HCT116 (cell line): Measurements from ENCODE around the gene CENPP. TPM values are rescaled to one million over a fixed set of nuclear protein-coding genes. Genes with fewer than 3 reads are reported as not detected.

Source experiments
- ATAC-seq: fragments of 200-7000 bp; cut with Tn5 transposase; 2 replicates; pipeline ENCODE4 v1.9.1; 2020; ENCODE audit warnings: mild to moderate bottlenecking, moderate library complexity
- BruUV-seq: library from RNA; stranded (reverse); fragments of 400-500 nt; replicated peaks from 2 replicates; lab custom pipeline; 2021; lab: Mats Ljungman, UMichigan
- CTCF ChIA-PET: fragments of 300-600 bp; sonication (Branson Sonifier 250); formaldehyde crosslinking; loops from one replicate; lab custom pipeline; 2021; ENCODE audit warnings: antibody characterized with exemption; lab: Charles Lee
- POLR2A ChIA-PET: fragments of 300-600, 350-600 bp; sonication (Branson Sonifier 250); formaldehyde crosslinking; loops from one replicate; lab custom pipeline; 2021; ENCODE audit warnings: antibody characterized with exemption; lab: Charles Lee
- RAD21 ChIA-PET, 2 experiments: fragments of 300-600 bp; sonication (Branson Sonifier 250); formaldehyde crosslinking; loops; one replicate each; lab custom pipeline; 2023; ENCODE audit warnings: low total read pairs in 2 of 2; ENCODE audit not compliant: uncharacterized antibody in 2 of 2, unreplicated experiment in 2 of 2, low non-redundant PET in 1 of 2; lab: Charles Lee
- DNase-seq: peaks from one replicate; pipeline ENCODE4 v3.0.0-alpha.2; 2010; ENCODE audit warnings: low read depth, low spot score
- H2AFZ ChIP-seq: fragments of 200-600 bp; shearing (Covaris generic), sonication (generic); 2 replicates; pipeline ENCODE4 v1.6.1; 2017; ENCODE audit warnings: low read depth, mixed run types, mixed read lengths, antibody characterized with exemption, low read length; ENCODE audit not compliant: poor library complexity, severe bottlenecking
- H3K27ac ChIP-seq: 2 replicates; pipeline ENCODE4 v1.5.1; 2012; ENCODE audit warnings: low read depth, low read length
- H3K27me3 ChIP-seq: fragments of 200-600 bp; sonication (generic); 2 replicates; pipeline ENCODE4 v1.6.1; 2016; ENCODE audit warnings: mixed run types, low read length, mixed read lengths; ENCODE audit not compliant: insufficient read depth
- H3K36me3 ChIP-seq, 2 experiments: fragments of 200-500 bp in 1 of 2; fragments of 200-600 bp in 1 of 2; sonication (Bioruptor generic) in 1 of 2; sonication (generic) in 1 of 2; 2 replicates each; pipeline versions ENCODE4 v1.5.1 to v1.6.1; 2014 to 2016; ENCODE audit warnings: low read length in 2 of 2, inconsistent platforms in 1 of 2, mixed read lengths in 1 of 2, mixed run types in 1 of 2; ENCODE audit not compliant: insufficient read depth in 2 of 2, control insufficient read depth in 1 of 2
- H3K4me1 ChIP-seq, 2 experiments: fragments of 200-600 bp in 1 of 2; sonication (generic) in 1 of 2; 2 replicates each; pipeline versions ENCODE4 v1.5.1 to v1.6.1; 2012 to 2017; ENCODE audit warnings: low read length in 2 of 2, inconsistent platforms in 1 of 2, mild to moderate bottlenecking in 1 of 2, mixed read lengths in 1 of 2, mixed run types in 1 of 2, moderate library complexity in 1 of 2; ENCODE audit not compliant: insufficient read depth in 2 of 2, control insufficient read depth in 1 of 2
- H3K4me2 ChIP-seq: fragments of 200-600 bp; sonication (generic); 2 replicates; pipeline ENCODE4 v1.6.1; 2017; ENCODE audit warnings: mixed run types, low read length, mixed read lengths
- H3K4me3 ChIP-seq, 2 experiments: fragments of 200-600 bp in 1 of 2; sonication (generic) in 1 of 2; replicated peaks in 1 of 2; 2 replicates each; pipeline ENCODE4 v1.5.1; 2011 to 2016; ENCODE audit warnings: low read length in 2 of 2, control low read depth in 1 of 2, low read depth in 1 of 2, mild to moderate bottlenecking in 1 of 2, mixed read lengths in 1 of 2, mixed run types in 1 of 2
- H3K79me2 ChIP-seq: fragments of 200-600 bp; sonication (generic); 2 replicates; pipeline ENCODE4 v1.6.1; 2017; ENCODE audit warnings: mild to moderate bottlenecking, mixed run types, low read length, moderate library complexity, mixed read lengths; ENCODE audit not compliant: insufficient read depth
- H3K9ac ChIP-seq: fragments of 200-600 bp; sonication (generic); 2 replicates; pipeline ENCODE4 v1.6.1; 2016; ENCODE audit warnings: low read length, mixed read lengths
- H3K9me2 ChIP-seq: fragments of 200-600 bp; sonication (generic), shearing (Covaris generic); 2 replicates; pipeline ENCODE4 v1.6.1; 2017; ENCODE audit warnings: mixed run types, mild to moderate bottlenecking, moderate library complexity; ENCODE audit not compliant: insufficient read depth
- H3K9me3 ChIP-seq, 2 experiments: fragments of 200-500 bp in 1 of 2; fragments of 200-600 bp in 1 of 2; sonication (Bioruptor generic) in 1 of 2; sonication (generic) in 1 of 2; 2 replicates each; pipeline ENCODE4 v1.6.1; 2014 to 2017; ENCODE audit warnings: low read length in 2 of 2, mixed read lengths in 2 of 2, inconsistent platforms in 1 of 2, low read depth in 1 of 2, mild to moderate bottlenecking in 1 of 2, mixed run types in 1 of 2, moderate library complexity in 1 of 2; ENCODE audit not compliant: control insufficient read depth in 1 of 2, insufficient read depth in 1 of 2
- H4K20me1 ChIP-seq: fragments of 200-600 bp; sonication (generic), shearing (Covaris generic); 2 replicates; pipeline ENCODE4 v1.6.1; 2017; ENCODE audit warnings: mixed run types, mild to moderate bottlenecking, moderate library complexity; ENCODE audit not compliant: insufficient read depth
- ATF3 ChIP-seq: IDR thresholded peaks from 2 replicates; pipeline ENCODE4 v1.6.1; 2012
- CBX3 ChIP-seq: IDR thresholded peaks from 2 replicates; pipeline ENCODE4 v1.6.1; 2012; ENCODE audit warnings: low read depth
- CEBPB ChIP-seq: IDR thresholded peaks from 2 replicates; pipeline ENCODE4 v1.6.1; 2012; ENCODE audit warnings: low read depth
- EGR1 ChIP-seq: IDR thresholded peaks from 2 replicates; pipeline ENCODE4 v1.6.1; 2012; ENCODE audit warnings: low read depth
- ELF1 ChIP-seq: IDR thresholded peaks from 2 replicates; pipeline ENCODE4 v1.6.1; 2012; ENCODE audit warnings: low read depth, borderline replicate concordance
- EZH2 ChIP-seq: fragments of 200-600 bp; sonication (generic); IDR thresholded peaks from 2 replicates; pipeline ENCODE4 v1.6.1; 2017; ENCODE audit warnings: antibody characterized with exemption, mixed run types
- FOSL1 ChIP-seq: IDR thresholded peaks from 2 replicates; pipeline ENCODE4 v1.6.1; 2012; ENCODE audit warnings: low read depth
- MAX ChIP-seq: IDR thresholded peaks from 2 replicates; pipeline ENCODE4 v1.6.1; 2012
- POLR2A ChIP-seq: IDR thresholded peaks from 2 replicates; pipeline ENCODE4 v1.7.0; 2011; ENCODE audit warnings: borderline replicate concordance; ENCODE audit not compliant: insufficient read depth, insufficient read length; ENCODE audit errors: extremely low read depth
- POLR2AphosphoS5 ChIP-seq: IDR thresholded peaks from 2 replicates; pipeline ENCODE4 v1.6.1; 2011; ENCODE audit warnings: mild to moderate bottlenecking, low read depth, low read length, moderate library complexity
- RAD21 ChIP-seq: IDR thresholded peaks from 2 replicates; pipeline ENCODE4 v1.6.1; 2012; ENCODE audit warnings: low read depth, mild to moderate bottlenecking
- SIN3A ChIP-seq: IDR thresholded peaks from 2 replicates; pipeline ENCODE4 v1.6.1; 2012; ENCODE audit warnings: low read depth
- SP1 ChIP-seq: IDR thresholded peaks from 2 replicates; pipeline ENCODE4 v1.6.1; 2012; ENCODE audit warnings: low read depth
- ZFX ChIP-seq: fragments of 450-650 bp; IDR thresholded peaks from 2 replicates; pipeline ENCODE4 v1.6.1; 2017
- intact Hi-C: fragments of 100-400 bp; cut with micrococcal nuclease; formaldehyde crosslinking; loops from 2 replicates; pipeline ENCODE4 v1.10.0; 2022
- total RNA-seq: library from RNA; stranded (reverse); gene quantifications from one replicate; pipeline ENCODE4 v1.2.1, GENCODE V29; 2021; ENCODE audit not compliant: unreplicated experiment
- TF ChIP-seq, protein P1 (sequence below): IDR thresholded peaks from 2 replicates; pipeline ENCODE4 v1.6.1; 2011; ENCODE audit warnings: mild to moderate bottlenecking, low read length, moderate library complexity; ENCODE audit not compliant: insufficient replicate concordance; ENCODE audit errors: extremely low read depth
- TF ChIP-seq, protein P2 (sequence below): IDR thresholded peaks from 2 replicates; pipeline ENCODE4 v1.6.1; 2012; ENCODE audit warnings: low read depth
- TF ChIP-seq, protein P3 (sequence below), 3 experiments: fragments of 200-600 bp in 1 of 3; sonication (generic) in 1 of 3; IDR thresholded peaks in 2 of 3; conservative IDR thresholded peaks in 1 of 3; 2 replicates each; pipeline ENCODE4 v1.5.1; 2012 to 2017; ENCODE audit warnings: low read depth in 2 of 3, low read length in 2 of 3, antibody characterized with exemption in 1 of 3, borderline replicate concordance in 1 of 3, control low read depth in 1 of 3, mild to moderate bottlenecking in 1 of 3, mixed read lengths in 1 of 3, mixed run types in 1 of 3, moderate library complexity in 1 of 3; ENCODE audit not compliant: insufficient read depth in 1 of 3

Gene CENPP
- total RNA-seq, 1 experiment from 2014 or later, result 7.0 TPM

DNA sequence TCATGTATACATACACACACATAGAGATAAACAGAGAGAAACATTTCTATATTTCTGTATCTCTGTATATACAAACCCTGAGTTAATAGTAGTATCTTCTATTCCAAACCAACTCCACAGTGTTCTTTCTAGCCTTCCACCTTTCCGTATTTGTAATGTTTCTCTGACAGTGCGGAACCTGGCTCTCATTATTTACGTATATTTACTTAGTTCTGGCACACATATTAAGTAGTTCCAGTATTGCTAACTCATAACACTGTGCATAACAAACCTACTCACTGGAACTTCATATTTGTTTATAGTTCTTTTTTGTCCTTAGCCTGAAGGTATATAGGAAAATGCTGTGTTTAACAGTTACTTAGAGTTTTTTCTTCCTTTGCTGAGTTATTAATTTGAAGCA, 72.1 kb downstream of the CENPP start:
- H3K4me3 ChIP-seq, result no peak overlapping the region
- BruUV-seq, result no TSS peak
- H3K27ac ChIP-seq, result no peak overlapping the region
- intact Hi-C loops, result no loop called here
- DNase-seq (no peak), ATAC-seq (no peak)
- no peaks in the 10 kb centered on the region for H4K20me1 ChIP-seq
- RAD21 ChIA-PET, result no interaction called here
- no peak overlapping the region for H3K4me2 ChIP-seq
- no peaks in the 10 kb centered on the region for H3K9me3 ChIP-seq
- H3K4me1 ChIP-seq, result no peaks in the 10 kb centered on the region
- H3K36me3 ChIP-seq, result no peaks in the 10 kb centered on the region
- CTCF ChIA-PET, result no interaction called here
- no peaks in the 10 kb centered on the region for H3K27me3 ChIP-seq
- TF ChIP-seq RAD21 (no peak), ZFX (no peak), EZH2 (no peak), EGR1 (no peak), SP1 (no peak), SIN3A (no peak), CEBPB (no peak), ATF3 (no peak), ELF1 (no peak), MAX (no peak), POLR2A (no peak), CBX3 (no peak), FOSL1 (no peak), POLR2AphosphoS5 (no peak)
- TF ChIP-seq, protein P1, sequence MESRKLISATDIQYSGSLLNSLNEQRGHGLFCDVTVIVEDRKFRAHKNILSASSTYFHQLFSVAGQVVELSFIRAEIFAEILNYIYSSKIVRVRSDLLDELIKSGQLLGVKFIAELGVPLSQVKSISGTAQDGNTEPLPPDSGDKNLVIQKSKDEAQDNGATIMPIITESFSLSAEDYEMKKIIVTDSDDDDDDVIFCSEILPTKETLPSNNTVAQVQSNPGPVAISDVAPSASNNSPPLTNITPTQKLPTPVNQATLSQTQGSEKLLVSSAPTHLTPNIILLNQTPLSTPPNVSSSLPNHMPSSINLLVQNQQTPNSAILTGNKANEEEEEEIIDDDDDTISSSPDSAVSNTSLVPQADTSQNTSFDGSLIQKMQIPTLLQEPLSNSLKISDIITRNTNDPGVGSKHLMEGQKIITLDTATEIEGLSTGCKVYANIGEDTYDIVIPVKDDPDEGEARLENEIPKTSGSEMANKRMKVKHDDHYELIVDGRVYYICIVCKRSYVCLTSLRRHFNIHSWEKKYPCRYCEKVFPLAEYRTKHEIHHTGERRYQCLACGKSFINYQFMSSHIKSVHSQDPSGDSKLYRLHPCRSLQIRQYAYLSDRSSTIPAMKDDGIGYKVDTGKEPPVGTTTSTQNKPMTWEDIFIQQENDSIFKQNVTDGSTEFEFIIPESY, result no peak
- TF ChIP-seq, protein P2, sequence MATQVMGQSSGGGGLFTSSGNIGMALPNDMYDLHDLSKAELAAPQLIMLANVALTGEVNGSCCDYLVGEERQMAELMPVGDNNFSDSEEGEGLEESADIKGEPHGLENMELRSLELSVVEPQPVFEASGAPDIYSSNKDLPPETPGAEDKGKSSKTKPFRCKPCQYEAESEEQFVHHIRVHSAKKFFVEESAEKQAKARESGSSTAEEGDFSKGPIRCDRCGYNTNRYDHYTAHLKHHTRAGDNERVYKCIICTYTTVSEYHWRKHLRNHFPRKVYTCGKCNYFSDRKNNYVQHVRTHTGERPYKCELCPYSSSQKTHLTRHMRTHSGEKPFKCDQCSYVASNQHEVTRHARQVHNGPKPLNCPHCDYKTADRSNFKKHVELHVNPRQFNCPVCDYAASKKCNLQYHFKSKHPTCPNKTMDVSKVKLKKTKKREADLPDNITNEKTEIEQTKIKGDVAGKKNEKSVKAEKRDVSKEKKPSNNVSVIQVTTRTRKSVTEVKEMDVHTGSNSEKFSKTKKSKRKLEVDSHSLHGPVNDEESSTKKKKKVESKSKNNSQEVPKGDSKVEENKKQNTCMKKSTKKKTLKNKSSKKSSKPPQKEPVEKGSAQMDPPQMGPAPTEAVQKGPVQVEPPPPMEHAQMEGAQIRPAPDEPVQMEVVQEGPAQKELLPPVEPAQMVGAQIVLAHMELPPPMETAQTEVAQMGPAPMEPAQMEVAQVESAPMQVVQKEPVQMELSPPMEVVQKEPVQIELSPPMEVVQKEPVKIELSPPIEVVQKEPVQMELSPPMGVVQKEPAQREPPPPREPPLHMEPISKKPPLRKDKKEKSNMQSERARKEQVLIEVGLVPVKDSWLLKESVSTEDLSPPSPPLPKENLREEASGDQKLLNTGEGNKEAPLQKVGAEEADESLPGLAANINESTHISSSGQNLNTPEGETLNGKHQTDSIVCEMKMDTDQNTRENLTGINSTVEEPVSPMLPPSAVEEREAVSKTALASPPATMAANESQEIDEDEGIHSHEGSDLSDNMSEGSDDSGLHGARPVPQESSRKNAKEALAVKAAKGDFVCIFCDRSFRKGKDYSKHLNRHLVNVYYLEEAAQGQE, result no peak
- TF ChIP-seq, protein P3, sequence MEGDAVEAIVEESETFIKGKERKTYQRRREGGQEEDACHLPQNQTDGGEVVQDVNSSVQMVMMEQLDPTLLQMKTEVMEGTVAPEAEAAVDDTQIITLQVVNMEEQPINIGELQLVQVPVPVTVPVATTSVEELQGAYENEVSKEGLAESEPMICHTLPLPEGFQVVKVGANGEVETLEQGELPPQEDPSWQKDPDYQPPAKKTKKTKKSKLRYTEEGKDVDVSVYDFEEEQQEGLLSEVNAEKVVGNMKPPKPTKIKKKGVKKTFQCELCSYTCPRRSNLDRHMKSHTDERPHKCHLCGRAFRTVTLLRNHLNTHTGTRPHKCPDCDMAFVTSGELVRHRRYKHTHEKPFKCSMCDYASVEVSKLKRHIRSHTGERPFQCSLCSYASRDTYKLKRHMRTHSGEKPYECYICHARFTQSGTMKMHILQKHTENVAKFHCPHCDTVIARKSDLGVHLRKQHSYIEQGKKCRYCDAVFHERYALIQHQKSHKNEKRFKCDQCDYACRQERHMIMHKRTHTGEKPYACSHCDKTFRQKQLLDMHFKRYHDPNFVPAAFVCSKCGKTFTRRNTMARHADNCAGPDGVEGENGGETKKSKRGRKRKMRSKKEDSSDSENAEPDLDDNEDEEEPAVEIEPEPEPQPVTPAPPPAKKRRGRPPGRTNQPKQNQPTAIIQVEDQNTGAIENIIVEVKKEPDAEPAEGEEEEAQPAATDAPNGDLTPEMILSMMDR (IDR thresholded peaks at IDR 0.05 in 2 of 3, conservative IDR thresholded peaks at IDR 0.05 in 1 of 3; ENCODE audit: borderline replicate concordance in 1 of 3, insufficient read depth in 1 of 3, low read depth in 2 of 3, low read length in 2 of 3), result no peak
- POLR2A ChIA-PET, result no interaction called here
- H3K9ac ChIP-seq, result no peak overlapping the region
- H2AFZ ChIP-seq, result no peak overlapping the region
- H3K9me2 ChIP-seq, result no peaks in the 10 kb centered on the region
- no peaks in the 10 kb centered on the region for H3K79me2 ChIP-seq
